HepG2 (cell line): ENCODE measurements around the gene JTB. TPM values are rescaled to one million over a fixed set of nuclear protein-coding genes. Genes with fewer than 3 reads are reported as not detected.

Experiments used
- HMG20A ChIP-seq: IDR thresholded peaks from 2 replicates; pipeline ENCODE4 v1.6.1; 2016; ENCODE audit warnings: borderline replicate concordance
- NCOA5 ChIP-seq: sonication (generic); formaldehyde crosslinking; IDR thresholded peaks from 2 replicates; pipeline ENCODE4 v1.4.0; 2020; ENCODE audit warnings: missing genetic modification reagents
- PCBP2 ChIP-seq: fragments of 200-400 bp; formaldehyde crosslinking; optimal IDR thresholded peaks from 2 replicates; pipeline ENCODE3; 2018; ENCODE audit warnings: low read length, low read depth; ENCODE audit not compliant: poor library complexity, severe bottlenecking
- PRDM10 ChIP-seq: sonication (generic); formaldehyde crosslinking; IDR thresholded peaks from 2 replicates; pipeline ENCODE4 v1.4.0; 2020; ENCODE audit warnings: low read depth, missing genetic modification reagents
- RBFOX2 ChIP-seq: fragments of 200-400 bp; formaldehyde crosslinking; IDR thresholded peaks from 2 replicates; pipeline ENCODE4 v1.6.1; 2017; ENCODE audit warnings: low read depth, mild to moderate bottlenecking, low read length
- SMAD9 ChIP-seq: sonication (generic); formaldehyde crosslinking; IDR thresholded peaks from 2 replicates; pipeline ENCODE4 v1.5.1; 2020; ENCODE audit warnings: mild to moderate bottlenecking, missing genetic modification reagents
- SRF ChIP-seq: IDR thresholded peaks from 2 replicates; pipeline ENCODE4 v1.6.1; 2011; ENCODE audit warnings: mild to moderate bottlenecking, low read depth, low read length, moderate library complexity
- THAP8 ChIP-seq: sonication (generic); formaldehyde crosslinking; IDR thresholded peaks from 2 replicates; pipeline ENCODE4 v1.5.1; 2020; ENCODE audit warnings: missing genetic modification reagents, mild to moderate bottlenecking, borderline replicate concordance
- ZNF136 ChIP-seq: sonication (generic); formaldehyde crosslinking; IDR thresholded peaks from 2 replicates; pipeline ENCODE4 v1.8.1; 2022; ENCODE audit warnings: low read depth, mild to moderate bottlenecking, moderate library complexity, missing genetic modification reagents
- polyA plus RNA-seq, 8 experiments: library from polyadenylated mRNA; depleted of rRNA in 3 of 8; stranded (reverse) in 7 of 8; unstranded in 1 of 8; fragments of >200 nt; fragmentation: Illumina TruSeq in 4 of 8; extraction: Trizol in 4 of 8; gene quantifications; 2 replicates each; pipeline versions ENCODE4 v1.2.1 to v1.2.3, GENCODE V29; 2011 to 2016; ENCODE audit warnings: low read depth in 4 of 8, missing spikeins in 1 of 8, mixed read lengths in 1 of 8; ENCODE audit not compliant: insufficient read depth in 1 of 8
- total RNA-seq, 5 experiments: library from RNA; depleted of rRNA; stranded (reverse); fragments of >200 nt; fragmentation: Illumina TruSeq; extraction: Trizol; gene quantifications; 2 replicates each; pipeline ENCODE4 v1.2.3, GENCODE V29; 2016; ENCODE audit warnings: low read depth in 1 of 5
- TF ChIP-seq, protein P1 (sequence below): IDR thresholded peaks from 2 replicates; pipeline ENCODE4 v1.6.1; 2016
- TF ChIP-seq, protein P2 (sequence below): IDR thresholded peaks from 2 replicates; pipeline ENCODE4 v1.6.1; 2016; ENCODE audit warnings: low read depth, missing genetic modification reagents, missing compliant biosample characterization
- TF ChIP-seq, protein P3 (sequence below): sonication (generic); formaldehyde crosslinking; IDR thresholded peaks from 2 replicates; pipeline ENCODE4 v1.8.0; 2022; ENCODE audit warnings: missing genetic modification reagents, mild to moderate bottlenecking, moderate library complexity, borderline replicate concordance

Gene JTB
- total and polyA plus RNA-seq, 2 of the 13 experiments (the other 11 are each of a cell fraction or from before 2014, with no cell fraction given): 96.7 to 99.2 TPM

DNA sequence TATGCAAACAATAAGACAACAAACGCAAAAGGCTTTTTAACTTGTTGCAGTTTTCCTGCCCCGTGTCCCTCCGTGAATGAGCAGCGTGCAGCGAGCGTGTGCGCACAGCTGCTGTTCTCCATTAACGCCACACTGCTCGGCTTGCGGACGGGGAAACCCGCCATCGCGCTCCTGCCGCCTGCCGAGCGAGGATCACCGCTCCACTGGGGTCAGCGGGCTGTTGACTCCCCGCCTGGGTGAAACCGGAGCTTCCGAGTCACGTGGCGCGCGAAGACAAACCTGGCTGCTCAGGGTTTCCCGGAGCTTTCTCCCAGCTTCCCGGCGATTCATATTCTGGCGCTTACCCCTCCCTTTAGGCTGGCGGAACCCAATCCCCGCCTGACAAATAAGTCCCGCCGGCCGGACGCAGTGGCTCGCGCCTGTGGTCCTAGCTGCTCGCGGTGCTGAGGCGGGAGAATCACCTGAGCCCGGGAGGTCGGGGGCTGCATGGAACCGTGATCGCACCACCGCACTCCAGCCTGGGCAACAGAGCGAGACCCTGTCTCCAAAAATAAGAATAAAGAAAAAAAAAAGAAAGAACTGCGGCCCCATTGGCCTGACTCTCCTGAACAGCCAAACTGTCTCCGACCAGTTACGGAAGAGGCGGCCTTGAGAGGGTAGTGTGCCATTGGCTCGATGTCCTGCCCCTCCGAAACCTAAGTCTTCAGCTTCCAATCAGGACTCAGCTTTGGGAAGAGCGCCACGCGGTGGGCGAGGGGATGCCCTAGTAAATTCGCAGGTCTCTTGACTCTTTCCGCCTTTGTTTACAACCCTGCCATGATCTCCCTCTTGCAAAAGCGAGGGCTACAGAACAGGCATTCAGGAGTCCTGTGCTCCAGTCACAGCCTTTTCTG lies 10.1 kb downstream of the JTB start, which contains the start of gene CREB3L4 (continued):
- peak; percentile 93 for TF ChIP-seq RBFOX2
- TF ChIP-seq NCOA5 (CRISPR knock-in tag): no peak
- TF ChIP-seq HMG20A (CRISPR knock-in tag): no peak
- TF ChIP-seq, protein P1, sequence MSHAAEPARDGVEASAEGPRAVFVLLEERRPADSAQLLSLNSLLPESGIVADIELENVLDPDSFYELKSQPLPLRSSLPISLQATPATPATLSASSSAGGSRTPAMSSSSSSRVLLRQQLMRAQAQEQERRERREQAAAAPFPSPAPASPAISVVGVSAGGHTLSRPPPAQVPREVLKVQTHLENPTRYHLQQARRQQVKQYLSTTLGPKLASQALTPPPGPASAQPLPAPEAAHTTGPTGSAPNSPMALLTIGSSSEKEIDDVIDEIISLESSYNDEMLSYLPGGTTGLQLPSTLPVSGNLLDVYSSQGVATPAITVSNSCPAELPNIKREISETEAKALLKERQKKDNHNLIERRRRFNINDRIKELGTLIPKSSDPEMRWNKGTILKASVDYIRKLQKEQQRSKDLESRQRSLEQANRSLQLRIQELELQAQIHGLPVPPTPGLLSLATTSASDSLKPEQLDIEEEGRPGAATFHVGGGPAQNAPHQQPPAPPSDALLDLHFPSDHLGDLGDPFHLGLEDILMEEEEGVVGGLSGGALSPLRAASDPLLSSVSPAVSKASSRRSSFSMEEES (CRISPR knock-in tag): peak; percentile 92
- TF ChIP-seq ZNF136: no peak
- no peak for TF ChIP-seq SRF
- 0 out of 2 replicates have a peak, but pooled peaks have one; percentile 28 for TF ChIP-seq THAP8 (CRISPR knock-in tag)
- no peak for TF ChIP-seq PCBP2
- TF ChIP-seq, protein P2, sequence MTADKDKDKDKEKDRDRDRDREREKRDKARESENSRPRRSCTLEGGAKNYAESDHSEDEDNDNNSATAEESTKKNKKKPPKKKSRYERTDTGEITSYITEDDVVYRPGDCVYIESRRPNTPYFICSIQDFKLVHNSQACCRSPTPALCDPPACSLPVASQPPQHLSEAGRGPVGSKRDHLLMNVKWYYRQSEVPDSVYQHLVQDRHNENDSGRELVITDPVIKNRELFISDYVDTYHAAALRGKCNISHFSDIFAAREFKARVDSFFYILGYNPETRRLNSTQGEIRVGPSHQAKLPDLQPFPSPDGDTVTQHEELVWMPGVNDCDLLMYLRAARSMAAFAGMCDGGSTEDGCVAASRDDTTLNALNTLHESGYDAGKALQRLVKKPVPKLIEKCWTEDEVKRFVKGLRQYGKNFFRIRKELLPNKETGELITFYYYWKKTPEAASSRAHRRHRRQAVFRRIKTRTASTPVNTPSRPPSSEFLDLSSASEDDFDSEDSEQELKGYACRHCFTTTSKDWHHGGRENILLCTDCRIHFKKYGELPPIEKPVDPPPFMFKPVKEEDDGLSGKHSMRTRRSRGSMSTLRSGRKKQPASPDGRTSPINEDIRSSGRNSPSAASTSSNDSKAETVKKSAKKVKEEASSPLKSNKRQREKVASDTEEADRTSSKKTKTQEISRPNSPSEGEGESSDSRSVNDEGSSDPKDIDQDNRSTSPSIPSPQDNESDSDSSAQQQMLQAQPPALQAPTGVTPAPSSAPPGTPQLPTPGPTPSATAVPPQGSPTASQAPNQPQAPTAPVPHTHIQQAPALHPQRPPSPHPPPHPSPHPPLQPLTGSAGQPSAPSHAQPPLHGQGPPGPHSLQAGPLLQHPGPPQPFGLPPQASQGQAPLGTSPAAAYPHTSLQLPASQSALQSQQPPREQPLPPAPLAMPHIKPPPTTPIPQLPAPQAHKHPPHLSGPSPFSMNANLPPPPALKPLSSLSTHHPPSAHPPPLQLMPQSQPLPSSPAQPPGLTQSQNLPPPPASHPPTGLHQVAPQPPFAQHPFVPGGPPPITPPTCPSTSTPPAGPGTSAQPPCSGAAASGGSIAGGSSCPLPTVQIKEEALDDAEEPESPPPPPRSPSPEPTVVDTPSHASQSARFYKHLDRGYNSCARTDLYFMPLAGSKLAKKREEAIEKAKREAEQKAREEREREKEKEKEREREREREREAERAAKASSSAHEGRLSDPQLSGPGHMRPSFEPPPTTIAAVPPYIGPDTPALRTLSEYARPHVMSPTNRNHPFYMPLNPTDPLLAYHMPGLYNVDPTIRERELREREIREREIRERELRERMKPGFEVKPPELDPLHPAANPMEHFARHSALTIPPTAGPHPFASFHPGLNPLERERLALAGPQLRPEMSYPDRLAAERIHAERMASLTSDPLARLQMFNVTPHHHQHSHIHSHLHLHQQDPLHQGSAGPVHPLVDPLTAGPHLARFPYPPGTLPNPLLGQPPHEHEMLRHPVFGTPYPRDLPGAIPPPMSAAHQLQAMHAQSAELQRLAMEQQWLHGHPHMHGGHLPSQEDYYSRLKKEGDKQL (CRISPR knock-in tag): peak; percentile 52; the same call in 1 of the 2 replicates
- TF ChIP-seq, protein P3, sequence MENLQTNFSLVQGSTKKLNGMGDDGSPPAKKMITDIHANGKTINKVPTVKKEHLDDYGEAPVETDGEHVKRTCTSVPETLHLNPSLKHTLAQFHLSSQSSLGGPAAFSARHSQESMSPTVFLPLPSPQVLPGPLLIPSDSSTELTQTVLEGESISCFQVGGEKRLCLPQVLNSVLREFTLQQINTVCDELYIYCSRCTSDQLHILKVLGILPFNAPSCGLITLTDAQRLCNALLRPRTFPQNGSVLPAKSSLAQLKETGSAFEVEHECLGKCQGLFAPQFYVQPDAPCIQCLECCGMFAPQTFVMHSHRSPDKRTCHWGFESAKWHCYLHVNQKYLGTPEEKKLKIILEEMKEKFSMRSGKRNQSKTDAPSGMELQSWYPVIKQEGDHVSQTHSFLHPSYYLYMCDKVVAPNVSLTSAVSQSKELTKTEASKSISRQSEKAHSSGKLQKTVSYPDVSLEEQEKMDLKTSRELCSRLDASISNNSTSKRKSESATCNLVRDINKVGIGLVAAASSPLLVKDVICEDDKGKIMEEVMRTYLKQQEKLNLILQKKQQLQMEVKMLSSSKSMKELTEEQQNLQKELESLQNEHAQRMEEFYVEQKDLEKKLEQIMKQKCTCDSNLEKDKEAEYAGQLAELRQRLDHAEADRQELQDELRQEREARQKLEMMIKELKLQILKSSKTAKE (CRISPR knock-in tag): no peak; the same call in 1 of the 2 replicates
- TF ChIP-seq PRDM10 (CRISPR knock-in tag): peak; percentile 9; the same call in 1 of the 2 replicates
- 0 out of 2 replicates have a peak, but pooled peaks have one; percentile 53 for TF ChIP-seq SMAD9 (CRISPR knock-in tag)
